HG03060 (cell line): ENCODE results near the gene MTMR4.
"Not testable (repeated sequence)": the region's sequence is repeated elsewhere in the genome, so short reads cannot be mapped to it uniquely, and the experiment has no call there.

Experiments used
- ATAC-seq: cut with Tn5 transposase; IDR thresholded peaks from one replicate; pipeline ENCODE4 v1.9.1; 2021; ENCODE audit warnings: low read depth, moderate number of reproducible peaks; ENCODE audit not compliant: unreplicated experiment

The MTMR4 gene

DNA sequence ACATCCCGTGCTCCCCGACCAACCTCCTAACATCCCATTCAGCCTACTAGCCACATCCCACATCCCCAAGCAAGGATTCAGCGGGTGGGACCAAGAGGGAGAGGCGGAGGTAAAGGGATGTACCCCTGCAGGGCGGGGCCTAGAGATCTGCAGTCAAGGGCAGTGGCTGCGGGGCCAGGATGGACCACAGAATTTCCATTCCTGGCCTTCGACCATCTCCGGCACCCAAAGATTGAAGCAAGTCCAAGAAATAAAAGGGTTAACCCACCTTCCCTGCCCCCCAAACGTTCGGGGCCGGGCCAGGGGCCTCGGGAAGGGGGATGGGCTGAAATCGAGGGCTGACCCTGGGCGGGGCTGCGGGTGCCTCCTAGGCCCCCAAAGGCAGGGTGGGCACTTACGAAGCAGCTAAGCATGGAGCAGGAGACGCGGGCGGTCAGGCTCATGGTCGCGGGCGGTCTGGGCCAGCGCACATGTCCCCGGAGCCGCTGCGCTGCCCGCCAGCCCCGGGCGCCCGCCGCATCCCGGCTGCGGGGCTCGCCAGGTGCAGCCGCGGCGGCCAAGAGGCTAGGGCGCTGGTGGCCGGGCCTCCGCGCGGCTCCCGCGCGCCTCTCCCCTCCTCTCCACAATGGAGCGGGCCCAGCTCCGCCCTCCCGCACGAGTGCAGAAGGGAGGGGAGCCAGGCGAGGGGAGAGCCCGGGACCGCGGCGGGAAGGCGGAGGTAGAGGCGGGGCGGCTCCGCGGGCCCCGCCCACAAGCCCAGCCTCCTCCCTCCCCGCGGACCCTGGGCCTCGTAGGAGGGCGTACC lies at the start of gene MTMR4:
Gene MTMR4 (minus strand): TSS at position 674 of the 805 bp plus-strand sequence. CDS start 231 bp downstream, at position 443.
- no peak for ATAC-seq

- no peak for ATAC-seq
Measured at GRCh38 chr17:58560511-58560910, 46.1 kb upstream of the MTMR4 start.

- ATAC-seq = no peak
Measured at GRCh38 chr17:58557981-58558380, 43.5 kb upstream of the MTMR4 start.

- ATAC-seq = no peak
Measured at GRCh38 chr17:58556833-58557250, 42.4 kb upstream of the MTMR4 start.

DNA sequence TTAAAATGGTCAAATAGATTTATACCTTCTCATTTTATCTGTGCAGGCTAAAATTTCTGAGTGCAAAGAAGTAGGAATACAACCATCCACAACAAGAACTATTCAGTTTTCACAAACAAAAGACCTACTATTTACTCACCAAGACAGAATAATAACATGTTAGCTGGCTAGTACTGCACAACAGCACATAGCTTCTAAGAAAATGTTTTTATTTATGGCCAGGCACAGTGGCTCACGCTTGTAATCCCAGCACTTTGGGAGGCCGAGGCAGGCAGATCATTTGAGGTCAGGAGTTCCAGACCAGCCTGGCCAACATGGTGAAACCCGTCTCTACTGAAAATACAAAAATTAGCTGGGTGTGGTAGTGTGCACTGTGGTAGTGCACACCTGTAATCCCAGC lies 40.7 kb upstream of the MTMR4 start:
- not testable (repeated sequence) for ATAC-seq

- ATAC-seq = no peak
Measured at GRCh38 chr17:58541249-58541648, 26.8 kb upstream of the MTMR4 start.

DNA sequence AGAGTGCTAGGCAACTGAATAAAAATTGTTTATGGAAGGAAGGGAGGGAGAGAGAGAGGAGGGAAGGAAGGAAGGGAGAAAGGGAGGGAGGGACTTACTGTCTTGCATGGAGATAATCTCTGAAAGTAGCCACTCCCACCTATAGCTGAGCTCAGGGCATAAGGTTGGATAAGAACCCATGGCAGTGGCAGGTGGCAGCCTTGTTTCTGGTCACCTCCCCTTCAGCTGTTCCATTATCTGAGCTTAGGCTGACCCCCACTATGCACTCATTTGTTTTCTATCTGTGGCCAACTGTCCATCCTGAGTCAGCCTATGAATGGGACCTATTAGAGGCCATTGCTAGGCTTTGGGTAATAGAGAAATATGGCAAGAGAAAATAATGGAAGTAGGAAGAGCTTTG lies 25.3 kb upstream of the MTMR4 start:
- ATAC-seq = no peak

- ATAC-seq = no peak
Measured at GRCh38 chr17:58538811-58539409, 24.5 kb upstream of the MTMR4 start.

- no peak for ATAC-seq
Measured at GRCh38 chr17:58537266-58537665, 22.8 kb upstream of the MTMR4 start.

DNA sequence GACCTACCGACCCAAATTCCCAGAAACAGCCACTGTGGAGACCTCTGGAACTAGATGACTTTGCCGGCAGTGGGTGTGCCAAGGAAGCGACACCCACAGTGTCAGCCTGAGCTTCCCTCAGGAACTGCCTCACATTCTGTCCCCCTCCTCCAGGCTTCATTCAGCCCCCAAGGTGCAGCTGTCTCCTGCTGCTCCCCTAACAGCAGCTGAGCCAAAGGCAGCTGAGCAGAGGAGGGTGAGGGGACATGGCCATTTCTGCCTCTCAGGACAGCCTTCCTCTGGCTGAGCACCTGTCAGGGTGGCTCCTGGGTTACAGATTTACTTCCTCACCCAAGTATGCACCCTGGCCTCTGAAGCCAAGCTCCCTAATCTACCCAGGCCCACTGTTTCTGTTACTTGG lies 22.1 kb upstream of the MTMR4 start:
- ATAC-seq = no peak

- ATAC-seq = no peak
Measured at GRCh38 chr17:58535431-58535830, 21.0 kb upstream of the MTMR4 start.

DNA sequence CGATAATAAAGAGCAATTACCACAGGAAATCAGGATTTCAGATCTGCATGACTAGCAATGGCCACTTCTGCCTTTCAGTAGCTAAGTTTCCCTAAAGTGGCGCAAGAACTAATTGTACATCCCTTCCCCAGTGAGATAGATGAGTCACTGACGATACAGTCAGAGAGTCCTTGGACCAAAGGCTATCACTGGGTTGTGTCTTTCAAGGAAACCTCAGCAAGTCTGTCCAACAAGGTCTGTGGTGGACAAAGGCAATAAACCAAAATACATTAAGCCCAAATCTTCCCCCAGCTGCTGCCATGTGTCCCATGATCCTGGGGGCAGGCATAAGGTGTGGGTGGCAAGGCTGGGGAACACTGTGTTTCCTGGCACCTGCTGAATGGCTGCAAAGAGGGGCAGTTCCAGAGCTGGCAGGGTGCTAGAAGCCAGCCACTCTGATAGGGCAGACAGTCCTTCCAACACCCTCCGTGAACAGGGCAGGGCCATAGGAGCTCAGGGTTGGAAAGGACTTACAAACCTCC lies 20.5 kb upstream of the MTMR4 start:
- no peak for ATAC-seq

DNA sequence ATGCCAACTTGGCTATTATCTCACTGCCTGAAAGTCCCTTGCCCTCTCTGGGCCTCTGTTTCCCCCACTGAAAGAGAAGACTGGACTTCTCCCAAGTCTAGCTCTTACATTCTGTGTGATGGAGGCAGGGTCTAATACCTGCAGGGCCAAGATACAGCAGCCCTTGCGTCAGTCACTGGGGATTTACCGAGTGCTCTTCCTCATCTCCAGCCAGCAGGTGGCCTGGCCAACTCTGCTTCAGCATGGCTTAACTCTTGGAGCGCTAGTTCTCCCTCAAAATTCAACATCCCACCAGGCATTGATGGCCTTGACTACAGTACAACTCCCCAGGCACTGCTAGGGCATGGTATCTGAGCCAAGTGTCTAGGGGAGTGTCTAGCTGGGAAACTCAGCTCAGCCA lies 19.9 kb upstream of the MTMR4 start:
- ATAC-seq = no peak

DNA sequence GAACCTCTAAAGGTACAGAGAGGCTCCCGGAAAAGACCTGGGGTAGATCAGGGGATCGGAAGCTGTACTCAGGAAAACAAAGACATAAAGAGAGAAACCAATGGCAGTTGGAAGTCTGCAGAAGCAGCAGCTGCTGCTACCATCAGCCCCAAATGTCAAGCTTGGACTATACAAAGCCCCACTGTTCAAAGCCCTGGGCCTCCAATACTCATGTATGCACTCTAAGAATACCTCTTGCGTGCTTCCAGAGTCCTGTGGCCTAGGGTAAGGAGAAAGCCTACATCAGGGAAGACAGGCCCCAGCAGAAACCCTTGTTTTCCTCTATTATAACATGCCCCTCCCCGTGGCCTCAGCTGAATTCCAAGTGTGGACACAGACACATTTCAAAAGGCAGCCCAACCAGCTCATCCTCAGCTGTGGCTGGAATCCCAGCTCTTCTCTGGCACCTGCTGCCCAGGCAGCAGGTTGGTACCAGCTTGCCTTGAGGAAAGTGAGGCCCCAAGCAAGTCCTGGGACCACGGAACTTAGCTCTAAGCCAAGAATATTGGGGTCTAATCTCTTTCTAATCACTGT lies 19.3 kb upstream of the MTMR4 start:
- ATAC-seq = no peak

DNA sequence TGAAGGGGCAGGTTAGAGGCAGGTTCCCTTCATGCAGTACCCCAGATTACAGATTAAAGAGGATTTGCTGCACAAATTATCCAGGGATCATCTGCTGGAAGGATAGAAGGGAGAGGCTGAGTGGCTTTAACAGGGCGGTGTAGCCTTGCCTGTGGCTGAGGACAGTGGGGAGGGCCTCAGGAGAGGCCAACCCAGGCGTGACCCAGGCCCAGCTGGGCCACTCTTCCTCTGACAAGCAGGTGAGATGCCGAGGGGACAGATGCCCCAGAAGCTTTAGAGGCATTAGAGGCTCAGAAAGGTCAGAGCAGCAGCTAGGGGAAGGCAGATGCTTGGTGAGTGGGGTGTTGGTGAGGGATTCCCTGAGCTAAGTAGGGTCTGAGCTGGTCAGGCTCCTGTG lies 18.1 kb upstream of the MTMR4 start:
- ATAC-seq = no peak

GRCh38 chr17:58531661-58532554 lies 17.5 kb upstream of the MTMR4 start:
- ATAC-seq = no peak

DNA sequence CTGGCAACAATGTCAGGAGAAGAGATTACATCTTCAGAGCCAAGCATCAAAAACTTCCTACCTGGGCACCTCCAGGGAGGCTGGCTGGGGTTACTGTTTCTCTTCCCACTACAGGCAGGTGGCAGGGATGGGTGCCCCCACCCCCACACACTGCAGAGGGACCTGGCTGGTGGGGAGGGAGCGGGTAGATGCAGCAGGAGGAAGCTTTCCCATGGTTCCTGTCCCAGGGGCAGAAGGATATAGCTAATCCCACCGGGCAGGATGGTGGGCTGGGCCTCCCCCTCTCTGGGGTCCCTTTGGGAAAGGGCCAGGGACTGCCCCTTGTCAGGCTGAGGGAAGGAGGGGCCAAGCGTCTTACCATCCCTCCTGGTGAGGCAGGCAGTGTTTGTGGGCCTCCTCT lies 16.7 kb upstream of the MTMR4 start:
- ATAC-seq = no peak

GRCh38 chr17:58530655-58531054 lies 16.2 kb upstream of the MTMR4 start:
- ATAC-seq = no peak

DNA sequence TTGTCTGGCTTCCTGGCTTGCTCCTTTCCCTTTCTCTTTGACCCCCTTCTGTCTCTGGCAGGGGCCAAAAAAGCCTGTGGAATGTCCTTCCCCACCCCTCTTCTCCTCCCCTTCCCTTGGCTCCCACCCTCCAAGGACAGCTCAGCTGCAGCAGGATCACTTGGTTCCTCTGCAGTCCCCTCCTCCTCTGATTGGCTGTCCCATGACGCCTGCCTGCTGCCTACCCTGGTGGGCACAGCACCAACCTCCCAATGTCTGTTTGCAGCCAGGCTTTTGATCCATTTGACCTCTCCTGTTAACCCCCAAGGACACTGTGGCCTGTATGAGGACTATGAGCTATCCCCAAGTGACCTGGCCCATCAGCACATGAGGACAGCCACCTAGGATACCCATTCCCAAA lies 14.8 kb upstream of the MTMR4 start:
- ATAC-seq = no peak

DNA sequence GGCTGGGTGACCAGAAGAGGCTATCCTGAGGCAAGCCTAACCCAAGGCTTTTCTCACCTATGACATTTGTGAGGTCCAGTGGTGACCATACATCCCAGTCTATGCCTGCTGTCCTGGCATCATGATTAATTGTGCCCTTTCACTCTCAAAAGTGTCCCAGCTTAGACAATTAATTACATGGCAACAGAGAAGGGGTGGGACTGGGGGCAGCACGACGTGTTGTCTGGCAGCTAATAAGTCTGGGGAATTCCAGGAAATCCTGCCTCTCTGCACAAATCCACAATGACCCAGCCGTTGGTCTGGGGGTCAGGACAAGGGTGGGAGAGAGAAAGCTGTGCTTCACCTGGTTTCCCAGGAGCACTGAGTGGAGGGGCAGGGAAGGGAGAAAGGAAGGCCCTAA lies 14.0 kb upstream of the MTMR4 start:
- no peak for ATAC-seq

DNA sequence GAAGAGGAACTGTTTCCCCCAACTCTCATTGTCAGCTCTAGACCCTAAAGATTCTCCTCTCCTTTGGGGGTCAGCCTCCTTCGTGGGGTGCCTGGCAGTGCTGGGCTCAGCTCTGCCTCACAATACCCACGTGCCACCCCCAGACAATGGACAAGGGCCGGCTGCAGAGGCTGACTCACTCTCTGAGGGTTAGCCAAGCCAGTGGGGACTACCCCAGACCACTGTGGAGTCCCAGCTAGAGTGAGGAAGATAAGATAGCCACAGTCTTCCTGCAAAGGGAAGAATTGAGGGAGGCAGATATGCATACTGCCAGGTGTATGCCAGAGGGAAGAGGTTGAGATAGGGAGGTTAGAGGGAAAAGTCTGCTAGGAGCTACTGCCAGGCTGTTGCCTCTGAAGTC lies 13.5 kb upstream of the MTMR4 start:
- ATAC-seq = no peak
